ENCODE measurements around the gene SPEF2. TPM values are rescaled to one million over a fixed set of nuclear protein-coding genes. Genes with fewer than 3 reads are reported as not detected.

The SPEF2 gene
- total RNA-seq, 1 donor from 2014 or later, result 15.1 TPM

GRCh38 chr5:35861718-35862117 is 244.1 kb downstream of the SPEF2 start:
- no peak overlapping the region for H3K4me3 Mint-ChIP-seq
- H3K36me3 Mint-ChIP-seq, result no peaks in the 10 kb centered on the region
- peaks cover 4% of the 10 kb centered on the region for H3K4me1 Mint-ChIP-seq (ENCODE audit: unreplicated experiment)
- H3K27me3 Mint-ChIP-seq, result no peaks in the 10 kb centered on the region
- H3K27ac Mint-ChIP-seq, result no peak overlapping the region
- H3K9me3 Mint-ChIP-seq, result no peaks in the 10 kb centered on the region
- TF ChIP-seq, protein P1, sequence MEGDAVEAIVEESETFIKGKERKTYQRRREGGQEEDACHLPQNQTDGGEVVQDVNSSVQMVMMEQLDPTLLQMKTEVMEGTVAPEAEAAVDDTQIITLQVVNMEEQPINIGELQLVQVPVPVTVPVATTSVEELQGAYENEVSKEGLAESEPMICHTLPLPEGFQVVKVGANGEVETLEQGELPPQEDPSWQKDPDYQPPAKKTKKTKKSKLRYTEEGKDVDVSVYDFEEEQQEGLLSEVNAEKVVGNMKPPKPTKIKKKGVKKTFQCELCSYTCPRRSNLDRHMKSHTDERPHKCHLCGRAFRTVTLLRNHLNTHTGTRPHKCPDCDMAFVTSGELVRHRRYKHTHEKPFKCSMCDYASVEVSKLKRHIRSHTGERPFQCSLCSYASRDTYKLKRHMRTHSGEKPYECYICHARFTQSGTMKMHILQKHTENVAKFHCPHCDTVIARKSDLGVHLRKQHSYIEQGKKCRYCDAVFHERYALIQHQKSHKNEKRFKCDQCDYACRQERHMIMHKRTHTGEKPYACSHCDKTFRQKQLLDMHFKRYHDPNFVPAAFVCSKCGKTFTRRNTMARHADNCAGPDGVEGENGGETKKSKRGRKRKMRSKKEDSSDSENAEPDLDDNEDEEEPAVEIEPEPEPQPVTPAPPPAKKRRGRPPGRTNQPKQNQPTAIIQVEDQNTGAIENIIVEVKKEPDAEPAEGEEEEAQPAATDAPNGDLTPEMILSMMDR (conservative IDR thresholded peaks at IDR 0.05), result no peak
- no peak for DNase-seq (ENCODE audit: extremely low spot score, unreplicated experiment)

DNA sequence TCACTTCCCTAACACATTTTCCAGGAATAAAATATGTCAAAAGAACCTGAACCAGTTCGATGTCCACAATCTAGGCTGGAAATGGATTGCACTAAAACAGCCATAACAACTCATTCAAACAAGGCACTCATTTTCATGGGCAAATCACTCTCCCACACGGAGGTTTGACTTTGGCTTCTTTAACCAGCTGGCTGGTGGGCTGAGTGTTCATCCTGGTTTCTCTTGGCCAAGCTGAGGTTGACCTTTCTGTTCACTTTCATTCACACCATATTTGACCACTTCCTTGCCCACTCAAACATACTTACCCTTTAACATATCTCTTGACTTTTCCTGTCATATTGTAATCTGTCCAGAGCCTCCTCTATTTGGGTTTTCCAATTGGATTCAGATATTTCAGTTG is 244.5 kb downstream of the SPEF2 start:
- H3K4me1 Mint-ChIP-seq (ENCODE audit: unreplicated experiment), result peaks cover 4% of the 10 kb centered on the region
- no peak overlapping the region for H3K4me3 Mint-ChIP-seq
- no peak for DNase-seq (ENCODE audit: extremely low spot score, unreplicated experiment)
- TF ChIP-seq, protein P1 (conservative IDR thresholded peaks at IDR 0.05), result no peak
- no peaks in the 10 kb centered on the region for H3K9me3 Mint-ChIP-seq
- no peak overlapping the region for H3K27ac Mint-ChIP-seq
- H3K27me3 Mint-ChIP-seq, result no peaks in the 10 kb centered on the region
- H3K36me3 Mint-ChIP-seq, result no peaks in the 10 kb centered on the region

DNA sequence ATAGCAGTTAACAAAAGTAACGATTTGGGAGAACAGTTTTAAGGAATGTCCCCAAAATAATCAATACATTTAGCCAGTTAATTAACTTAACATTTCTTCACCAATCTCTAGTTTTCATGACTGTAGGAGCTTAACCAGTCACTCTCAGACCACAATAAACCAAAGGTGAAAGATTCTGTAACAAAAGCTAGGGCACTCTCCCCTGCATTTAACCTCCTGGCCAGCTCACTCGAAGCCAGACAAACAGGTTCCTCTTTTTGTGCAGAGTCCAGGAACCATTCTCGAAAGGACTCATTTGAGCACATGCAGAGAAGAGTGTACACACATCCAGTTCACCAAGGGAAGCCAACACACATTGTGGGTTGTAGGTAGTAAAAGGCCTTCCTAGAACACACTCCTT is 245.5 kb downstream of the SPEF2 start:
- Mint-ChIP-seq H3K9me3 (no peaks in the 10 kb centered on the region), H3K4me1 (ENCODE audit: unreplicated experiment) (peaks cover 4% of the 10 kb centered on the region)

More for the DNA sequence above, 245.5 kb downstream of the SPEF2 start:
- H3K27me3 Mint-ChIP-seq, result no peaks in the 10 kb centered on the region
- H3K4me3 Mint-ChIP-seq, result no peak overlapping the region
- TF ChIP-seq, protein P1 (conservative IDR thresholded peaks at IDR 0.05), result no peak
- H3K36me3 Mint-ChIP-seq, result no peaks in the 10 kb centered on the region
- no peak overlapping the region for H3K27ac Mint-ChIP-seq
- DNase-seq (ENCODE audit: extremely low spot score, unreplicated experiment), result no peak

Other genes with a start within 250 kb of the SPEF2 start
- not detected in 2 replicates for gene IL7R, start 239.0 kb downstream of the SPEF2 start, total RNA-seq (ENCODE audit: low replicate concordance)

Measured in type B pancreatic cell (in vitro differentiated cells).